ENCODE measurements around the gene WWC2. TPM values are rescaled to one million over a fixed set of nuclear protein-coding genes. Genes with fewer than 3 reads are reported as not detected.
A peak's percentile ranks its signal among the peaks of the same experiment; 100 is the strongest.

Gene WWC2
- total RNA-seq, 1 donor from 2014 or later = 11.1 TPM

DNA sequence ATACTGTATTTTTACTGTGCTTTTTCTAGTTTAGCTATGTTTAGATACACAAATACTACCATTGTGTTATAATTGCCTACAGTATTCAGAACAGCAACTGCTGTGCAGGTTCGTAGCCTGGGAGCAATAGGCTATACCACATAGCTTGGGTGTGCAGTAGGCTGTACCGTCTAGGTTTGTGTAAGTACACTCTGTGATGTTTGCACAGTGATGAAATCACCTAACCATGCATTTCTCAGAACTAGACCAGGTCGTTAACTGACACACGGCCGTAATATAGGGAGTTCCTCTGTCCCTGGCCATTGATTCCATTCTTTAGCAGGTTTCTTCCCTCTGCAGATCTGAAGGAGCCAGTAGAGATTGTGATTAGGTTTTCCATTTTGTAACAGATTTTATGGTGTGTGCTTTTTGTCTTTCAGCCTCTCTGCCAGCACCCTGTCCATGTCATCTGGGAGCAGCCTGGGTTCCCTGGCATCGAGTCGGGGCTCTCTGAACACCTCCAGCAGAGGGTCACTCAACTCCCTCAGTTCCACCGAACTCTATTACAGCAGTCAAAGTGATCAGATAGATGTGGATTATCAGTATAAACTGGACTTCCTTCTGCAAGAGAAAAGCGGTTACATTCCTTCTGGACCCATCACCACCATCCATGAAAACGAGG lies 161.6 kb downstream of the WWC2 start:
- ATAC-seq = no peak

DNA sequence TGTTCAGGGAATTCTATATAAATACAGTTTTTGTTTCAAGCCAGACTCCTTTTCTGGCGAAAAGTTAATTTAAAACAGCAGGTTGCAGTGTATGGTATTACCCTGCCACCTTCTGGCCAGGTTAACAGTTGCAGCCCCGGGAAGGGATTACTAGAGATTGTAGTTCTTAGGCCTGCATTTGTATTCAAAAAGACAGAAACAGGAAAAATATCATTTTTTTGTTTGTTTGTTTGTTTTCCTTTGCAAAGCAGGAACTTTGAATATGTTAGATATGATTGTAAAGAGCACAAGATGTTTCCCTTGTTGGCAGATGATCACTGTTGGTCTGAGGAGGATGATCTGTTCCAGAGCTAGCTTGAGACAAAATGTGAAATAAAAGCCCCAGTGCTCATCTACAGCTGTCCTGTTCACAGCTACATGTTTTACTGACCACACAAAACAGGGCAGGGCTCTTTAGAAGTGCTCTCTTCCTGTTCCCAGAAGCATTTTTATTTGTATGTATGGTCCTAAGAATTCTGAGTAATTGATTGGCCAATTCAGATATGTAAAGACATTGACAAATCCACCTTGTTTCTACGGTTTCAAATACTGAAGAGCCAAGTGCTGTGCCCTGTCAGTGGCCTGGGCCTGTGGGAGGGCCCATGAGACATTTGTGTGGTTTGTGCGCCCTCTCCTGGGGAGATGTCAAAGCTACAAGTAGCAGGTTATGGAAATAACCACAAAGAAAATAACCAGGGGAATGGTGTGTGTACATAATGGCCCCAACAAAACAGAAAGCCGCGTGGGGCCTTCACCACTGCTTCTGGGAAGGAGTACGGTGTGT lies 163.1 kb downstream of the WWC2 start:
- peak; percentile 95 for ATAC-seq

DNA sequence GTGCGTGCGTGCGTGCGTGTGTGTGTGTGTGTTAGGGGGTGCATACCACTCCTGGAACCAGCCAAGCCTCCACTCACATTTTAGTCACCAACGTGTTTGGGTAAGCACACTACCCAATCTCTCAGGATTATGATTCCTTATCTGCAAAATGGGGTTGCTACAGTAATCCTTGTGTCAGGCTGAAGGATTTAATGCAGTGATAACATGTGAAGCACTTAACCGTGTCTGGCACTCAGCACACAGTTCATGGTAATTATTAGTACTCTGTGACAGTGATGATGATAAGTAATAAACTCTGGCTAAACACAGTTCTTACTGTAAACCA lies 163.7 kb downstream of the WWC2 start:
- no peak for ATAC-seq

DNA sequence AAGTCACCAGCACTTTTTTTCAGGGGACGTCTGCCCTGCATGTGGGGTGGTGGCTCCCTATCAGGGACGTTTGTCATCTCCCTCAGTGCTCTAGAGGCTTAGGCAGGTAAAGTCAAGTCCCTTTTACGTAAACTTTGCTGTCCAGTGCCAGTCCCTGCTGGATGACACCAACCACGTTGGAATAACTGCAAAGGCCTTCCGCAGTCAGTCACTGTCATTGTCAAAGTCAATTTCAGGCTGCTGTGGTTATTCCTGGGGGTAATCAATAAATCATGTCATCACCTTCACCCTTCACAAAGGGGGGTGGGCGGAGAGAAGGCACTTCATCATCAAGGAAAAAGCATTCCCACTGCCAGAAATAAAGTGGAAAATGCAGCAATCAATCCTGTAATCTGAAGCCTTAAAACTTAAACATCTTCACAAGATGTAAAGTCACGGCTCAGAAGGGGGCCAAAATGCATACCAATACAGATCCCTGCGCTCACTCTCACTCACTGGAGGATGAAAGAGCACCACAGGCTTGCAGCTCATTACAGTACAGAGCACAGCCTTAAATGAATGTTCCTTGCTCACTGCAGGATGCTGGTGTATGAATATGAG lies 164.8 kb downstream of the WWC2 start:
- ATAC-seq = no peak

DNA sequence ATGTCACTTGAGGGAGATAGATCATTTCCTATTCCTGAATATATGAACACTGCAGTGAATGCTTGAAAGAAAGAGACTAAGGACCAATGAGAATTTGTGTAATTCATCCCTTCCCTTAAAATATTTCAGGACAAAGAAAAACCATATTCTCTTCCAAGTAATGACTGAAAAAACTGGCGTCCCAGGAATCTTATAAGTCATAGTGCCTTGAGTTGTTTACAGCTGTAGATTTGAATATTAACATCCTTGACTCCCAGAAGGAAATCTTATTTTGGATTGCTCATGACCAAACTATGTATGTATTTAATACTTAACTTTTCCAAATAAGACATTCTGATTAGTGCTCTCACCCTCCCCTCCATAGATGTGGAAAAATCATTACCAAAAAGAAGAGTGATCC lies 165.6 kb downstream of the WWC2 start:
- no peak for ATAC-seq

DNA sequence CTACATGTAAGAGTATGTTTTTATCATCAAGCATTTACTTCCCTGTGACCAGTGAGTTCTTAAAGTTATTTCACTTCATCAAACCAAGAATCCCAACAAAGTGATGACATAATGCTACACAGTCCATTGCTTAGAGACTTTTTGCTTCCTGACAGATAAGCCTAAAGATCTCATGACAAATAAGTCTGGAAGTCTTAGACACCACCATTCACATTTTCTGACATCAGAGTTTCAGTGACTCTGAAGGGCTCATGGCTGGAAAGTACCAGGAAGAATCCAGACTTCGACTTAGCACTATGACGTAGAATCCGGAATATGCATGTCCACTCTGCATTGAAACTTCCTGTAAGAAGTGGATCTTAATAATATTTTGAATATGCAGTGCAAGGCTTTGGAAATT lies 167.3 kb downstream of the WWC2 start:
- no peak for ATAC-seq

DNA sequence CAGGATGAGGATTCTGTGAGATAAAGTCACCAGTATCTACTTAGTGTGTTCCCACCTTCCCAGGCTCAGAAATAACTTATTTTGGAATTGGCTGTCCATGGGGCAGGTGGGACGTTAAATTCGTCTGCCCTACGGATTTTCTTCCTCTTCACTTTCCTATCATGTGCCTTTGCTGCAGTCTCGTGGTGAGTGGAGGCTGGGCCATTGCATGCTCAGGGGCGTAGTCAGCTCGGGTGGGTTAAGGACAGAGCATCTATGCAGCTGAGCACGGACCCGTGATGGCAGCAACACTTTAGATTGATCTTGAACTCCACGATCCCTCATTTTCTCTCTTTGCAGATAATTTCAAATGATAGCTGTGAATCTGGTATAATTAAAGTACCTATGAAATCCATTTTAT lies 169.5 kb downstream of the WWC2 start:
- ATAC-seq = no peak

DNA sequence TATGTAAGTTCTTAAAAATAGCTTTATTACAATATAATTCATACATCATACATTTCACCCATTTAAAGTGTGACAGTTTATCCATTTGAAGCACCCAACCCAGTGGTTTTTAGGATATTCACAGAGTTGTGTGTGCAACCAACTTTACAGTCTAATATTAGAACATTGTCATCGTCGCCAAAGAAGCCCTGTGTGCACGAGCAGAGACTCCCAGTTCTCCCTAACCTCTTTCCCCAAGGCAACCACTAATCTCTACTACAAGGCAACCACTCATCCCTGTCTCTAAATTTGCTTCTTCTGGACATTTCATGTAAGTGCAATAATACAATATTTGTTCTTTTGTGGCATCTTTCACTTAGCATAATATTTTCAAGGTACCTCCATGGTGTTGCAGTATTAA lies 173.3 kb downstream of the WWC2 start:
- no peak for ATAC-seq

DNA sequence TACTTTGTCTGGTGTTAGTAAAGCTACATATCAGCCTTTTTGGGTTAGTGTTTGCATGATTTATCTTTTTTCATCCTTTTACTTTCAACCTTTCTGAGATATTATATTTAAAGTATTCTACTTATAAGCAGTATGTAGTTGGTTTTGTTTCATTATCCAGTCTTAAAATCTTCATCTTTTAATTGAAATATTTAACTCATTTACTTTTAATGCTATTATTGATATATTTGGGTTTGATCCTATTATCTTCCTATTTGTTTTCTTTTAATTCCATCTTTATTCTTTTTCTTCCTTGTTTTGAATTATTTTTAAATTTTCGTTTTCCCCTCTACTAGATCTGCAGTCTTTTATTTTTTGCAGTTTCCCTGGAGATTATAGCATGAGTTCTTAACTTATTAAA lies 177.0 kb downstream of the WWC2 start:
- ATAC-seq = no peak

DNA sequence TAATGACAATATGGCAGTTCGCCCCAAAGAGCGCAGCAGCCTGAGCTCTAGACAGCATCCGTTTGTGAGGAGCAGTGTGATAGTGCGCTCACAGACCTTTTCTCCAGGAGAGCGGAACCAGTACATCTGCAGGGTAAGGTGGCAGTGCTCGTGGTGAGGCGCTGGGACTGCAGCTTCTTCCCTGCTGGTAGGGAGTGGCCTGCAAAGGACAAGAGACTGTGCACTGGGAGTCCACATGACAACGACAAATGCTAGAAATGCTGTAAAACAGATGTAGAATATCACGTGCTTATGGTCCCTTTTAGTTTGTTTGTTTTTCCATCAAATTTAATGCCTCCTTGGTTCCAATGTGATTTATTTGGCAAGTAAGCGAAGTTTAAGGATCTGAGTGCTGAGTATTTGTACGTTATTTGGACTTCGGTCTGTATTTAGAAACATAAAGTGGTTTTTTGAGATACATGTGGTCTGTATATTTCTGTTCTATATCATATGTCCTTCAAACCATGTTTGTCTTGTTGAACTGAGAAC lies 185.3 kb downstream of the WWC2 start:
- no peak for ATAC-seq

DNA sequence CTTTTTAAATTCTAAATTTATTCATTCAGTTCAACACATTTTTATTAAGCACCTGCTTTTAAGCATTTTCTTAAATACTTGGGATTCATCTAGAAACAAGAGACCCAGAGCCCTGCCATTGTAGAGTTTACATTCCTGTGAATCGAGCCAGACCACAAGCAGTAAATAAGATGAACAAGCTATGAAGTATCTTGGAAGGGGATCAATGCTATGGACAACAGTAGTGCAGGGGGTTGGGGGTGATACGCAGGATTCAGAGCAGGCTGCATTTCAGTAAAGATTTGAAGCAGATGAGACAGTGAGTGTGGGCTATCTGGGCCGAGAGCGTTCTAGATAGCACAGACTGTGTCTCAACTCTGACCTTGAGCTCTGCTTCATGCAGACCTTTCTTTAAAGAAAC lies 185.9 kb downstream of the WWC2 start:
- no peak for ATAC-seq

DNA sequence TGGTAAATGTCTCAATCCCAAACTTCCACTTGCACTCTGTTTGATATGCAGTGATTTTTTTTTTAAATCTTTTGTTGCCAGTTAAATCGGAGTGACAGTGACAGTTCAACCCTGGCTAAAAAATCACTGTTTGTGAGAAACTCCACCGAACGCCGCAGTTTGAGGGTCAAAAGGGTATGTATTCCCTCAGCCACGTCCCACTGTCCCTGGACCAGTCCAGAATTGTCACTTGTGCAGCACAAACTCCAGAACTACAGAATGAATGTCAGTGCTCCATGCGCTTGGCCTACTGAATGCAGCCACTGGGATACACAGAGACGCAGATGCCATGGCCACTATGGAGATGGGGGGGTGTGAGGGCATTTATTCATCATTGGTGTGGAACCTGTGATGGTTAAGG lies 186.8 kb downstream of the WWC2 start:
- ATAC-seq = no peak

DNA sequence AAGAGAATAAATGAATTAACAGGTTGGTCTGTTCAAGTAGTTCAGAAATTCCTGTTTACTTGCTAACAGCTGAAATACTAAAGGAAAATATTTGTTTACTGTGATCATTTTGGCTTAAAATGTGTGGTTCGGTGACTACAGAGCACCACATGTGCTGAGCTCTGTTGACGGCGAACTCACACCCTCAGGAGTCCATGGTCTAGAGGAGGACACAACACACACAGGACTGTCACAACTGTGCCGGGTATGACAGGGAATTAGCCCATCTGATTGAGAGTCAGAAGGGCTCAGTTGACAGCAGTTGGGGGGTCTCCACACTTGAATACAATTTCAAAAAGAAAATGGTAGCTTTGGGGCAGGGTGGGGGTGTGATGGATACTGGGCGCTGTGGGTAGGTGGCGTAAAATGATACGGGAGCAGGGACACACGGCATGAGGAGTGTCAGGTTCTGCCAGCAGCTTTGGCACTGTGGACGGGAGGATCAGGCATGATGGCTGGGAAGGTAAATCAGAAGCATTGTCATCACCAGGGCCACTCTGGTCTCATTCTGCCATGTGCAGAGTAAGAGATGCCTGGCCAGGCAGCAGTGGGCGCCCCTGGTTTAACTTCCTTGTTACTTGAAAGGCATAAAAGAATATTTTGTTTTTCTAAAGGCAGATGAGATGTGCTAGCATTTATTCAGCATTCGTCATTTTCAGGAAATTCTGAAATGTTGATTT lies 187.7 kb downstream of the WWC2 start:
- no peak for ATAC-seq

DNA sequence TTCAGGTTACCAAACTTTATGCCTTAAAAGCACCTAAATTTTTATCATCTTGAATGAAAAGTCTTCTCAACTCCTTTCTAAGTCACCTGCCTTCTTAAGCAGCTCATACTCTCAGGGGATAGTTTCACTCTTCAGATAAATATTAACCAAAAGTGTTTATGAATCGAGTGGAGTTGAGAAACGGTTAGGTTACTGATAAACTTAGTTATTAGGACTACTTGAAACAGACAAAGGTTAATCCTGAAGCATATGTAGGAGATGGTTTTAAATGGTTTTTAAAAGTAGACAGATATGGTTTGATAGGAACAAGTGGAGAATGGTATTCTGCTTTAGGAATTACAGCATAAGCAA lies 188.2 kb downstream of the WWC2 start:
- no peak for ATAC-seq

DNA sequence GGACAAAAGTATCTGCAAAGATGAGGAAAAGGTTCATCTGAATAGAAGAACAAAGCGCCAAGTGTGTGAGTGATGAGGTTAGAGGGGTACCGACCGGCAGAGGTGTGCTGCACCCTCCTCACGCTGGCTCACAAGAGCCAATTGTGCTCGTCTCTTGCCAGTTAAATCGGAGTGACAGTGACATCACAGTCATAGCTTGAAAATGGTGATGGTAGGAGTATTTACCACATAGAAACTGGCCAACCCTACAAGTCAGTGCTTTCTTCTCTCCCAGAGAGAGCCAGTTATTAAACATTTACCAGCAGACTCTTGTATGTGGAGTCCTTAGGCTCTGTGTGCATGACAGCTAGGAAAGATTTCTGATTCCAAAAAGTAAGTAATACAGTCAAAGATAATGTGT lies 188.6 kb downstream of the WWC2 start:
- no peak for ATAC-seq

DNA sequence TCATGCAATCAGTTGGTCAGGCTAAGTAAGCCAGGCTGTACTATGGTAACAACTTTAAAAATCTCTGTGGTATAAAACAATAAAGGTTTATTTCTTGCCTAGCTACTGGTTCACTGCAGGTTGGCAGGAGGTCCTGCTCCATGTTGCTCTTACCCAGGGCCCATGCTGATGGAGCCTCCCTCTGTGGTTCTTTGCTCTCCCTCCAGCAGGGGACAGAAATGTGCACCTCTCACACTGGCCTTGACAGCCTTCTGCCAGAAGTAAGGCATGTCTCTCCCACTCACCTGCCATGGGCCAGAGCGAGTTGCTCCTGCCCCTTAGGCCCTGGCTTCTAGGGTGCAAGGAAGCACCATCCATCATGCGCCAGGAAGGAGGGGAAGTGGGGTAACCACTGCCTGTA lies 189.9 kb downstream of the WWC2 start:
- ATAC-seq = peak; percentile 36

DNA sequence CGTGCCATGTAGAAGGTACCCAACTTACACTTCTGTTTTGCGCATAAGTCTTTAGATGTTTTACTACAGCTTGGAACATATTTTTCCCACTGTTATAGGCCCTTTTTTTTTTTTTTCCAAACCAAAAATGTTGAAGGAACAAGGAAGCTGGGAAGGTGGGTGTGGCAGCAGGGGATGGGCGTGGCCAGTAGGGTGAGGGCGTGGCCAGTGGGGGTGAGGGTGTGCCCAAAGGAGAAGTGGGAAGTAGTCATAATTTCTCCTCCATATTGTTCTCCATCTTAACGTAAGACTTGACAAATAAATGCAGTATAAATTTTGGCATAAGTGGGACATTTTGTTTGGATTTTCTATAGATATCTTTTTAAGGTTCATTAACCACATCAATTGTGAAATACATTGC lies 190.6 kb downstream of the WWC2 start:
- no peak for ATAC-seq

DNA sequence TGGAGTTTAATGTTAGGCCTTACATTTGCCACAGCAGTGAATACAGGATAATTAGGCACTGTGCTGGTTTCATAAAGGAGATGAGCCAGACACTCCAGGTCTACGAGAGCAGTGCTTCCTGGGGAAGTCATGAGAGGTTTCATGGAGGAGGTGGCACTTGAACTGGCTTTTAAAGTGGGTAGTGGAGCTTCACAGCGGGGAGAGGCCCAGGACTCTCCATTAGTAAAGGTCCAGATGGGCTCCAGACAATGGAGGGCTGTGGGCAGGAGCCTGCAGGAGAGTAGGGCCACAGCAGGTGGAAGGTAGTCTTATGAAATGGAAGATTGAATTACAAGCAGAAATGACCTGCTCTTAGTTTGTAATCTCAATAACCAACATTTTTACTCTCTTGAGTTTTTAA lies 192.0 kb downstream of the WWC2 start:
- ATAC-seq = no peak

DNA sequence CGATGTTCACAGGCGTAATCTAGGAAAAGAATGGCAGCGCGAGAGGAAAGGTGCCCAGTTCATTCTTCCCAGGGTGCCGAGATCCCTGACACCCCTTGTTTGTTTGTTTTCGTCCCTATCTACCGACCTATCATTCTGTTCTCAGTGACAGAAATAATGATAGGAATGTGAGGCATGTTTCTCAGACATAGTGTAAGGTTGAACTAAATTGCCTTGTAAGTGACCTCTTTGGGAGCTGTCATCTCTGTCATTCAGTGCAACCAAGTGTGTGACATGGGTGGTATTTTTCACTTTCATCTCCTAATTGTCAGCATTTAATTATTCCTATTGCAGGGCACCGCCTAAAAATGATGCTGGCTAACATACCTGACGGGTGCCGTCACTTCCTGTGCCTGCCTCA lies 196.7 kb downstream of the WWC2 start:
- ATAC-seq = no peak

DNA sequence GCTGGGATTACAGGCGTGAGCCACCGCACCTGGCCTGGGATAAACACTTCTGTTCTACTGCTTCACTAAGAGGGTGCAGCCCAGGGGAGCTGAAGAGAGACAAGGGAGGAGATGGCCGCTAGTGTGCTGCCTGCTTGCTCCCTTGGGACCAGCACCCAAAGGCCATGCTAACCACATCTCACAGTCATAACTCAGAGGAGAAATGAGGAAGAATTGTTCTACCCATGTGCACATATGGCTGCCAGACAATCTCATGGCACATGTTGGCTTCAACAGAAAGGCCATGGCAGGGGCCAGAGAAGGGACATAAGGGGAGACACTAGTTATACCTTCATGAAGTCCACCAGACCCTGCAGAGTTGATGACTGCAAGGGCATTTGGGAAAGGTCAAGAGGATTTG lies 198.6 kb downstream of the WWC2 start:
- ATAC-seq = no peak

DNA sequence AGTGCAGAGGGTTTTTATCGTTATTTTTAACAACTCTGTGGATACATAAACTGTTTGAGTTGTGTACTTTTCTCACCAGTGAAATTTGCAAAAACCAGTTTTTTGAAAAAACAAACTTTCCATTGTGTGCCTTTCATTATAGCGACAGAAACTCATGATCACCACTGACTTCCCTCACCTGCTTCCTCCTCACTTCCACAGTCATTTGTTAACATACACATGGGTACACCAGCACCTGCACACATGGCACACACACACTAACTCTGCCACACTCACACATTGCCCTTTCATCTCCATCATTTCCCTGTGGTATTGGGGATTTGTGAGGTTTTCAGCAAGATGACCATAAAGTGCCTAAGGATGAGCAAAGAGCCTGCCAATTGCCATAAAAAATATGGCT lies 200.4 kb downstream of the WWC2 start:
- no peak for ATAC-seq

DNA sequence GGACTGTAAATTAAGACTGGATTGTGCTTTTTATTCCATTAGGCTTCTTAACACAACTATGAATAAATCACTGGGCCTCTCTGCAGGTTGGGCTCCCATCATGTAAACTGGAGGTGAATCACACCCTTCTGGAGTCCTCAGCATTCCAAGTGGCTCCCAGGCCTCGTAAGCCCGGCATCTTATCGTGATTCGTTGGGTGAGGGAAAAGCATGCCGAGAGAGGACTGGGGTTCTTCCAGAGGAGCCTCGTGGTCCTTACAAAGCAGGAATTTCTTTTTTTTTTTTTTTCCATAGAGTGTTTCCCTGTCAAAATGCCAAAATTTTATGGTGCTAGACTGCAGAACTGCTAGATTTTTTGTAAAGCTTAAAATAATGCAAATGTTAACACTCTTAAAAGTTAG lies 201.0 kb downstream of the WWC2 start:
- ATAC-seq = no peak

DNA sequence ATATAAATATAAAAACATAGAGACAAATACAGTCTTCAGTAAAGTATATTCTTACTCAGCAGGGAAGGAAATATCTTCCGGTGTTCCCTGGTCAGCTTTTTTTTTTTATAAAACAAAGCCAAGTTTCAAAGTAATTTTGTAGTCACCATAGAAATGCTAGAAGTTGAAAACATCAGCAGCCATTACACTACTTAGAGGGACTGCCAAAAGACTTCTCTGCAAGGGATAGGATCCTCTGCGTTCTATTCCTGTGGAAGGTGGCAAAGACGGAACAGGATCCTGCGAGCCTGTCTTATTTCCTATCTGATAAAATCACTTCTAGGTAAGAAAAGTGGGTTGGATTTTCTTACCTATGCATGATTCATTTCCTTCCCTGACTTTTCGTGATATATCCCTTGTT lies 201.6 kb downstream of the WWC2 start:
- ATAC-seq = no peak

DNA sequence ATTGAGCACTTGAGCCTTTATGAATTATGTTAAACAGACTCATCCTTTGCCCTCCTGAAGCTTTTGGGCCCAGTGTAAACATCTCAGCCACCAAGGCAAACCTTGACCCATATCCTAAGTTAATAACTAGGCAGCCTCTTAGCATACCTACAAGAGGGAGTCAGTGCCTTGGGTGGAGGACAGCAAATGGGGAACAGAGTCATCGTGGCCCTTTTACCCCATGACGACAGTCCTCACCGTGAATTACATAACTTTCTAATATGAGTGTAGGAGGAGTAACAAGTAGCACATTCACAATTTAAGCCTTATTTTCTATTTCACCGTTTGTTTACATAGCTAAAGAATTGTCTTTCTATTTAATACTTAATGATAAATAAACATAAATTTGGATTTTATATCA lies 204.2 kb downstream of the WWC2 start:
- ATAC-seq = no peak

Data from esophagus mucosa (tissue), 1 donor.